NCI-H526 treated with DMSO at 0.1 percent for 48 hours (cell line): ENCODE measurements around the gene ABCD4.
A peak's percentile ranks its signal among the peaks of the same experiment; 100 is the strongest.
"Not testable (repeated sequence)": the region's sequence is repeated elsewhere in the genome, so short reads cannot be mapped to it uniquely, and the experiment has no call there.

ENCODE experiments used
- DNase-seq: peaks from one replicate; lab custom pipeline; 2025; lab: John Stamatoyannopoulos, UW

The ABCD4 gene

GRCh38 chr14:74302152-74302628 is 544 bp downstream of the ABCD4 start:
- DNase-seq: peak; percentile 10

- no peak for DNase-seq
Measured at GRCh38 chr14:74301594-74302151, 1.1 kb downstream of the ABCD4 start.

- no peak for DNase-seq
Measured at GRCh38 chr14:74299061-74299545, 3.6 kb downstream of the ABCD4 start.

GRCh38 chr14:74297986-74298385 is 4.7 kb downstream of the ABCD4 start:
- DNase-seq: no peak

DNA sequence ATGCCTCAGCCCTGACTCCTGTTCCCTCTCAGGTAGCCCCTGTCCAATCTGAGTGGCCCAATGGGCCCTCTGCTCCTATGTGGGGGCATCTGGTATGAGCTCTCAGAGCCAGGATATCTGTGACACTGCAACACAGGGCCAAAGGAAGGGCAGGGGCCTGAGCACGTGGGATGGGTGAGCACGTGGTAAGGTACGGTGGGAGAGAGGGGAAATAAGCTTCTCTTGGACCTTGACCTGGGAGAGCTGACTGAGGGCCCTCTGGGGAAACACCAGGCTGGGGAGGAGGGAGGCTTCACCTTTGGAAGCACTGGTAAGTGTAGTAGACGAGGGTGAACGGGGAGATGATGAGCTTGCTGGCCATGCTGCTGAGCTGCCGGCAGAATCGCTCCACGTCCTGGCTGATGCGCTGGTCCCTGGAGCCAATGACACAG is 6.7 kb downstream of the ABCD4 start:
- no peak for DNase-seq

- DNase-seq: no peak
Measured at GRCh38 chr14:74293606-74294005, 9.1 kb downstream of the ABCD4 start.

- no peak for DNase-seq
Measured at GRCh38 chr14:74292061-74292460, 10.7 kb downstream of the ABCD4 start.

DNA sequence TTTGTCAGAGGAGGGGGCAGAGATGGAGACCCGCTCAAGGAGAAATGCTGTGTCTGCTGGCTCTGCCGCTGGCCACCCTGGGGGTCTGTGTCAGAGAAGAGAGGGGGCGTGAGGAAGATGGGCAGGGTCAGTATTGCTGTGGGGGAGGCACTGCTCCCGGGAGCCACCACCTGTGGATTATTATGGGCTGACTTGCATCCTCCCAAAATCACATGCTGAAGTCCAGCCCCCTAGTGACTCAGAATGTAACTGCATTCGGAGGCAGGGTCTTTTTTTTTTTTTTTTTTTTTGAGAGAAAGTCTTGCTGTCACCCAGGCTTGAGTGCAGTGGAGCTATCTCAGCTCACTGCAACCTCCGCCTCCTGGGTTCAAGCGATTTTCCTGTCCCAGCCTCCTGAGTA is 12.3 kb downstream of the ABCD4 start:
- DNase-seq: no peak

DNA sequence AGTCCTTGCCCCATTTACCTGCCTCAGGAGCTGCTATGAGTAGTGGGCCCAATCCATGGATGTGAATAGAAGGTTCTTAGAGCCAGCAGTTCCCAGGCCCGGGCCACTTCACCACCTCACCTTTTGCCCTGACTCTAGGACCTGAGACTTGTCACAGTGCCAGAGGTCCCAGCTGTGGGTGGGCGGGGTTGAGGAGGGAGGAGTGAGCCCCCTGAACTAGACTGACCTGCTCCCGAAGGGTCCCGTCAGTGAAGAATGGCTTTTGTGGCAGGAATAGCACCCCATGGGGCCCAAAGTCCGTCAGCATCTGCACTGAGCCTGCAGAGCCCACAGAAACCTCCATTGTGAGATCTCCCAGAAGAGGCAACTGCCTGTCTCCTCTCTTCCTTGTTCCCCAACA is 12.9 kb downstream of the ABCD4 start:
- no peak for DNase-seq

- DNase-seq: no peak
Measured at GRCh38 chr14:74286736-74287135, 16.0 kb downstream of the ABCD4 start.

DNA sequence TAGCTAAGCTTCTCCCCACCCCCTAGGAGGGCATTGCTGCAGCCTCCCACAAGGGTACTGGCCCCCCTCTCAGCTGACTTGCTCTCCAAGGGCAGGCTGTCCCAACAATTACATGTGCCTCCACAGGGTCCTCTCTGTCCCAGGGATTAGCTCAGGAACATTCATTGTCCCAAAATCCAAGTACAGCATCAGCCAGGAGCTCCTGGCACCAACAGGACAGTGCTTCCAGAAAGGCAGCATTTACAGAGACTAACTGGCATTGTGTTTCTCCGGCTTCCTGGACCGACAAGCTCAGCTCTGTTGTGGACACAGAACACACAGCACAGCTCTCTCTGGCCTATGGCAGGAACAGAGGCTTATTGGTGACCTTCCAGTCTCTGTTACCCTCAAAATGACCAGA is 21.7 kb downstream of the ABCD4 start:
- DNase-seq: no peak

DNA sequence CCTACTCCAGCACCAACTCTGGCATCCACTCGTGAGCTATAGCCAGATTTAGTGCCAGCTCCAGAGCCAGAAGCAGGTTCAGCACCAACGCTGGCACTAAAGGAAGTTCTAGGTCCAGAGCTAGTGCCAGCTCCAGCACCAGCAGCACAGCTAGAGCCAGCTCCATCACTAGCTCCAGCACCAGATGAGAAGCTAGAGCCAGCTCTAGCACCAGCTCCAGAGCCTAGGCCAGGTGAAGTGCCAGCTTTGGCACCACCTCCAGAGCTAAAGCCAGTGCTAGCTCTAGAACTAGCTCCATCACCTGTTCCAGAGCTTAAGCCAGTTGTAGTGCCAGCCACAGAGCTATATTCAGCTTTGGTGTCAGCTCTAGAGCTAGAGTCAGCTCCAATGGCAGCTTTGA is 24.7 kb downstream of the ABCD4 start:
- DNase-seq: no peak

DNA sequence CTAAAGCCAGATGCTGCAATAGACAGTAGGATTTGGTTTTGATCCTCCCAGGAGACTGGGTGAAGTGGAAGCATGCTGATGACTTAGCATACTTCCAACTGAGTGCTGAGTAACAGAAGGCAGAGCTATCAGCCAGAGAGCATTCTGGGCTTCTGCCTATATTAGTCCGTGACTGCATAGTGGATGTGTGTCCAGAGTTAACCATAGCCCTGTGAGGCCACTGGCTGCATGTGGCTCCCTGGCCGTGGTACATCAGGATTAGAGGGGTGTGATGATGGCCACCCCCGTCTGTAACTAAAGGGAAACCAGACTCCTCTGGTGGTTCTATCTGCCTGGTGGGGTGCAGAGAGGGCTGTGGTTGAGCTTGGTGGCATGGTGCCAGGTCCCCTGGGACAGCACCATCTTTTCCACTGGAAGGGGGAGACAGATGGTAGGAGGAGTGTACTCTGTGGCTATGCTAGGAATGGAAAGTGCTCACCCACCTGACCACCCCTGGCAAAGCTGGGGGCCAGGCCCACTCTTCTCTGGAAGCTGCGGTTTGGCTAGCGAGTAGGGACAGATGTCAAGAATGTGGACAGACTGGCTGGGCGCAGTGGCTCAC is 27.4 kb downstream of the ABCD4 start:
- no peak for DNase-seq

DNA sequence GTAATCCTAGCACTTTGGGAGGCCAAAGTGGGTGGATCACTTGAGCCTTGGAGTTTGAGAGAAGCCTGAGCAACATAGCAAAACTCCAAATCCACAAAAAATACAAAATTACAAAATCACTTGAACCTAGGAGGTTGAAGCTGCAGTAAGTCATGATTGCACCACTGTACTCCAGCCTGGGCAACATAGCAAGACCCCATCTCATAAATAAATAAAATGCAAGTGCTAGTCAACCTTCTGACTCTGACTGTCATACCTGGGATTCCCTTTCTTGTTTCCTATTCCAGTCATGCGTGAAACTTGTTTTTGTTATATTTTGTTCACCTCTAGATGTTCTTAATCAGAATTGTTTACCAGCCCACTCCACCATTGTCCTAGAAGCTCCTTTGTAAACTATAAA is 31.4 kb downstream of the ABCD4 start:
- no peak for DNase-seq

DNA sequence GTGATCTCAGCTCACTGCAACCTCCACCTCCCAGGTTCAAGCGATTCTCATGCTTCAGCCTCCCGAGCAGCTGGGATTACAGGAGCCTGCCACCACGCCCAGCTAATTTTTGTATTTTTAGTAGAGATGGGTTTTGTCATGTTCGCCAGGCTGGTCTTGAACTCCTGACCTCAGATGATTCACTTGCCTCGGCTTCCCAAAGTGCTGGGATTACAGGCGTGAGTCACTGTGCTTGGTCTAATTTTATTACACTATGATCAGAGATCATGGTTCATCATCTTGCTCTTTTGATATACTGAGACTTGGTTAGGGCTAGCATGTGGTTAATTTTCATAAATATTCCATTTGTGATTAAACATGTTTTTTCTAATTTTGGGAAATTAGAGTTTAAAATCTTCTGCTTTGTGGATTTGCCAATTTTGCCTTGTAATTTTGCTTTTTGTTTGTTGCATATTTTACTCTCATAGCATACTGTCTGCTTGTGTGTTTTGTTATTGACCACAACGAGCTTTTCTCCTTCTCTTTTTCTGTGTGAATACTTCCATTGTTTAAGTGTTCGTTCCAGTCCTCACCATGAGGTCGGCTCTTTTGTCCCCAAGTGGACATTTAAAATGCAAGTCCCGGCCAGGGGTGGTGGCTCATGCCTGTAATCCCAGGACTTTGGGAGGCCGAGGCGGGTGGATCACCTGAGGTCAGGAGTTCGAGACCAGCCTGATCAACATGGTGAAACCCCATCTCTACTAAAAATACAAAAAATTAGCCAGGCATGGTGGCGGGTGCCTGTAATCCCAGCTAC is 32.2 kb downstream of the ABCD4 start:
- DNase-seq: not testable (repeated sequence)

DNA sequence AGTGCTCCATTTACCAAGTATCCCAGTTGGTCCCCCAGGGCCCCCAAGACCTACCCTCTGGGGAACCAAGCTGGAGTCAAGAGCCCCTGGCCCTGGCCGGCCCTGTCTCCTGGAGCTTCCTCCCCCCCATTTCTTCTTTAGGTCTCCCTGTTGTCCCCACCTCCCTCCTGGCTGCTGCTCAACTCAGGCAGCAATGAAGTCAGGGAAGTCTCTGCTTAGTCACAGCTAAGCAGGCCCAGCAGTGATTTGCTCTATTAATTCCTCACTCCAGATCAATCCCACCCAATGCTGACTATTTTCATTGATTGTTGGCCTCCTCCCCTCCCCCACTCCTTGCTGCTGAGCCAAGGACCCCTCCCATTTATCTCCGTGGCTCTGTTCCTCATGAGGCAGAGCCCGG is 35.1 kb downstream of the ABCD4 start:
- no peak for DNase-seq

- DNase-seq: no peak
Measured at GRCh38 chr14:74265301-74265965, 37.3 kb downstream of the ABCD4 start.

GRCh38 chr14:74263921-74264320 is 38.8 kb downstream of the ABCD4 start:
- DNase-seq: no peak

- no peak for DNase-seq
Measured at GRCh38 chr14:74263181-74263580, 39.6 kb downstream of the ABCD4 start.

- no peak for DNase-seq
Measured at GRCh38 chr14:74262076-74262475, 40.7 kb downstream of the ABCD4 start.

DNA sequence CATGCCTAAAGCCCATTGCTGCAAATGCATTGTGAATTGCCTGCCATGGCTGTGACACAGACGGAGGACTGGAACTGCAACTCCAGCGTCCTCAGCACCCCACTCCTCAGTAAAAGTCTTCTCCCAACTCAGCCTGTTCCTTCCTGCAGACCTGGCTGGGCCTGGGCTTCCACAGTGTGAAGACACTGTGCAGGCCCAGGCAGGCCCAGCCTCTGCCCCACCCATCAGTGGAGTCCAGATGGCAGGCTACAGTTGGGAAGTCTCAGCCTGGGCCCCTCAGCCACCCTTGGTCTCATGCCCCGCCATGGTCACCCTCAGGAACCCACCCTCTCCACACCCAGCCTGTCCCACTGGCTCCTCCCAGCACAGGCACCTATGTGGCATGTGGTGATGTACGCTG is 41.4 kb downstream of the ABCD4 start:
- DNase-seq: no peak

- DNase-seq: no peak
Measured at GRCh38 chr14:74260525-74261233, 42.1 kb downstream of the ABCD4 start.
